ENCODE measurements around the gene ACTG2.

DNA sequence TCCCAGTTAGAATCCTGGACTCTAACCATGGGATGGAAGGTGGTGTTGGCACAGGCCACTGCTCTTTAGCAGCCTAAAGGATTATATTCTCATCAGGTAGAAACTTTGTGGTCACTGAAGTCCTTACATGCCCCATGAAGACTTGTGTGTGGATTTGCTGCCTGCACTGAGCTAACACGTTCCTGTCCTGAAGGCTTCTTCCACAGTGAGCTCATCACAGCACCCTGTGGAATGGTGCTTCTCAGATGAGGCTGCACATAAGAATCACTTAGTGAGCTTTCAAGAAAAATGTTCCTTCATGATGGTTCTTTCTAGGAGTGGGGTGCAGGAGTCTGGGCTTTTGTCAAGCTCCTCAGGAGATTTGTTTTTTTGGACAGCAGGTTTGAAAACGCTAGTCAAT lies 37.3 kb upstream of the ACTG2 start:
- TF ChIP-seq, protein P1, sequence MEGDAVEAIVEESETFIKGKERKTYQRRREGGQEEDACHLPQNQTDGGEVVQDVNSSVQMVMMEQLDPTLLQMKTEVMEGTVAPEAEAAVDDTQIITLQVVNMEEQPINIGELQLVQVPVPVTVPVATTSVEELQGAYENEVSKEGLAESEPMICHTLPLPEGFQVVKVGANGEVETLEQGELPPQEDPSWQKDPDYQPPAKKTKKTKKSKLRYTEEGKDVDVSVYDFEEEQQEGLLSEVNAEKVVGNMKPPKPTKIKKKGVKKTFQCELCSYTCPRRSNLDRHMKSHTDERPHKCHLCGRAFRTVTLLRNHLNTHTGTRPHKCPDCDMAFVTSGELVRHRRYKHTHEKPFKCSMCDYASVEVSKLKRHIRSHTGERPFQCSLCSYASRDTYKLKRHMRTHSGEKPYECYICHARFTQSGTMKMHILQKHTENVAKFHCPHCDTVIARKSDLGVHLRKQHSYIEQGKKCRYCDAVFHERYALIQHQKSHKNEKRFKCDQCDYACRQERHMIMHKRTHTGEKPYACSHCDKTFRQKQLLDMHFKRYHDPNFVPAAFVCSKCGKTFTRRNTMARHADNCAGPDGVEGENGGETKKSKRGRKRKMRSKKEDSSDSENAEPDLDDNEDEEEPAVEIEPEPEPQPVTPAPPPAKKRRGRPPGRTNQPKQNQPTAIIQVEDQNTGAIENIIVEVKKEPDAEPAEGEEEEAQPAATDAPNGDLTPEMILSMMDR (IDR thresholded peaks at IDR 0.05), result no peak
- TF ChIP-seq, protein P2, sequence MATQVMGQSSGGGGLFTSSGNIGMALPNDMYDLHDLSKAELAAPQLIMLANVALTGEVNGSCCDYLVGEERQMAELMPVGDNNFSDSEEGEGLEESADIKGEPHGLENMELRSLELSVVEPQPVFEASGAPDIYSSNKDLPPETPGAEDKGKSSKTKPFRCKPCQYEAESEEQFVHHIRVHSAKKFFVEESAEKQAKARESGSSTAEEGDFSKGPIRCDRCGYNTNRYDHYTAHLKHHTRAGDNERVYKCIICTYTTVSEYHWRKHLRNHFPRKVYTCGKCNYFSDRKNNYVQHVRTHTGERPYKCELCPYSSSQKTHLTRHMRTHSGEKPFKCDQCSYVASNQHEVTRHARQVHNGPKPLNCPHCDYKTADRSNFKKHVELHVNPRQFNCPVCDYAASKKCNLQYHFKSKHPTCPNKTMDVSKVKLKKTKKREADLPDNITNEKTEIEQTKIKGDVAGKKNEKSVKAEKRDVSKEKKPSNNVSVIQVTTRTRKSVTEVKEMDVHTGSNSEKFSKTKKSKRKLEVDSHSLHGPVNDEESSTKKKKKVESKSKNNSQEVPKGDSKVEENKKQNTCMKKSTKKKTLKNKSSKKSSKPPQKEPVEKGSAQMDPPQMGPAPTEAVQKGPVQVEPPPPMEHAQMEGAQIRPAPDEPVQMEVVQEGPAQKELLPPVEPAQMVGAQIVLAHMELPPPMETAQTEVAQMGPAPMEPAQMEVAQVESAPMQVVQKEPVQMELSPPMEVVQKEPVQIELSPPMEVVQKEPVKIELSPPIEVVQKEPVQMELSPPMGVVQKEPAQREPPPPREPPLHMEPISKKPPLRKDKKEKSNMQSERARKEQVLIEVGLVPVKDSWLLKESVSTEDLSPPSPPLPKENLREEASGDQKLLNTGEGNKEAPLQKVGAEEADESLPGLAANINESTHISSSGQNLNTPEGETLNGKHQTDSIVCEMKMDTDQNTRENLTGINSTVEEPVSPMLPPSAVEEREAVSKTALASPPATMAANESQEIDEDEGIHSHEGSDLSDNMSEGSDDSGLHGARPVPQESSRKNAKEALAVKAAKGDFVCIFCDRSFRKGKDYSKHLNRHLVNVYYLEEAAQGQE (IDR thresholded peaks at IDR 0.05; ENCODE audit: insufficient read depth in 1 of 2, low read depth in 2 of 2, low read length in 1 of 2), result no peak
- TF ChIP-seq POLR2AphosphoS5 (IDR thresholded peaks at IDR 0.05; ENCODE audit: low read depth, low read length) (no peak), TCF7L2 (IDR thresholded peaks at IDR 0.05; ENCODE audit: low read depth, low read length) (no peak)

All from Panc1 (cell line).